HepG2 (cell line): ENCODE measurements around the gene MT1G. TPM values are rescaled to one million over a fixed set of nuclear protein-coding genes. Genes with fewer than 3 reads are reported as not detected.

ENCODE experiments used
- ADNP ChIP-seq: sonication (generic); formaldehyde crosslinking; IDR thresholded peaks from 2 replicates; pipeline ENCODE4 v1.4.0; 2020; ENCODE audit warnings: missing genetic modification reagents
- BCL6 ChIP-seq: IDR thresholded peaks from 2 replicates; pipeline ENCODE4 v1.6.1; 2016; ENCODE audit warnings: missing genetic modification reagents, missing compliant biosample characterization
- CAMTA2 ChIP-seq: sonication (generic); formaldehyde crosslinking; IDR thresholded peaks from 2 replicates; pipeline ENCODE4 v1.4.0; 2020; ENCODE audit warnings: mild to moderate bottlenecking, missing genetic modification reagents, borderline replicate concordance
- CEBPB ChIP-seq: IDR thresholded peaks from 2 replicates; pipeline ENCODE4 v1.6.1; 2011; ENCODE audit warnings: low read depth, low read length, improper control_type of control experiment, borderline replicate concordance
- CEBPG ChIP-seq: IDR thresholded peaks from 2 replicates; pipeline ENCODE4 v1.6.1; 2016
- ETV5 ChIP-seq: IDR thresholded peaks from 2 replicates; pipeline ENCODE4 v1.6.1; 2018; ENCODE audit warnings: missing biosample characterization, missing genetic modification reagents, inconsistent platforms, borderline replicate concordance
- FOXA3 ChIP-seq: IDR thresholded peaks from 2 replicates; pipeline ENCODE4 v1.6.1; 2016; ENCODE audit warnings: missing genetic modification reagents, missing compliant biosample characterization
- HNF4G ChIP-seq, 2 experiments: sonication (generic) in 1 of 2; formaldehyde crosslinking in 1 of 2; IDR thresholded peaks; 2 replicates each; pipeline versions ENCODE4 v1.4.0 to v1.6.1; 2011 to 2020; ENCODE audit warnings: borderline replicate concordance in 2 of 2, low read depth in 2 of 2, mild to moderate bottlenecking in 2 of 2, low read length in 1 of 2, missing genetic modification reagents in 1 of 2, moderate library complexity in 1 of 2
- RFX5 ChIP-seq: IDR thresholded peaks from 2 replicates; pipeline ENCODE4 v1.6.1; 2011; ENCODE audit warnings: low read depth, low read length, improper control_type of control experiment
- SOX13 ChIP-seq, 3 experiments: fragments of 450-650 bp in 1 of 3; sonication (generic) in 1 of 3; formaldehyde crosslinking in 1 of 3; IDR thresholded peaks in 2 of 3; conservative IDR thresholded peaks in 1 of 3; 2 replicates each; pipeline versions ENCODE4 v1.5.0 to v1.6.1; 2016 to 2020; ENCODE audit warnings: antibody characterized with exemption in 1 of 3, mild to moderate bottlenecking in 1 of 3, missing compliant biosample characterization in 1 of 3, missing genetic modification reagents in 1 of 3, moderate library complexity in 1 of 3
- SOX6 ChIP-seq, 2 experiments: fragments of 450-650 bp in 1 of 2; sonication (generic) in 1 of 2; formaldehyde crosslinking in 1 of 2; IDR thresholded peaks; 2 replicates each; pipeline versions ENCODE4 v1.4.0 to v1.6.1; 2017 to 2020; ENCODE audit warnings: antibody characterized with exemption in 1 of 2, mild to moderate bottlenecking in 1 of 2, missing genetic modification reagents in 1 of 2
- ZFP90 ChIP-seq: sonication (generic); formaldehyde crosslinking; IDR thresholded peaks from 2 replicates; pipeline ENCODE4 v1.8.0; 2022; ENCODE audit warnings: missing genetic modification reagents, mild to moderate bottlenecking, inconsistent platforms, borderline replicate concordance
- ZNF225 ChIP-seq: sonication (generic); formaldehyde crosslinking; IDR thresholded peaks from 2 replicates; pipeline ENCODE4 v1.4.0; 2020; ENCODE audit warnings: mild to moderate bottlenecking, missing genetic modification reagents
- ZNF30 ChIP-seq: sonication (generic); formaldehyde crosslinking; IDR thresholded peaks from 2 replicates; pipeline ENCODE4 v1.5.0; 2020; ENCODE audit warnings: mild to moderate bottlenecking, missing genetic modification reagents
- ZNF543 ChIP-seq: sonication (generic); formaldehyde crosslinking; IDR thresholded peaks from 2 replicates; pipeline ENCODE4 v1.4.0; 2020; ENCODE audit warnings: mild to moderate bottlenecking, missing genetic modification reagents
- ZNF598 ChIP-seq: sonication (generic); formaldehyde crosslinking; IDR thresholded peaks from 2 replicates; pipeline ENCODE4 v1.5.1; 2020; ENCODE audit warnings: mild to moderate bottlenecking, missing genetic modification reagents, borderline replicate concordance
- ZNF616 ChIP-seq: sonication (generic); formaldehyde crosslinking; IDR thresholded peaks from 2 replicates; pipeline ENCODE4 v1.5.0; 2020; ENCODE audit warnings: low read depth, mild to moderate bottlenecking, missing genetic modification reagents
- ZNF761 ChIP-seq: sonication (generic); formaldehyde crosslinking; conservative IDR thresholded peaks from 2 replicates; pipeline ENCODE4 v1.4.0; 2020; ENCODE audit warnings: mild to moderate bottlenecking, missing genetic modification reagents
- ZNF782 ChIP-seq: sonication (generic); formaldehyde crosslinking; IDR thresholded peaks from 2 replicates; pipeline ENCODE4 v1.4.0; 2020; ENCODE audit warnings: missing genetic modification reagents, mild to moderate bottlenecking, borderline replicate concordance
- ZSCAN22 ChIP-seq: sonication (generic); formaldehyde crosslinking; IDR thresholded peaks from 2 replicates; pipeline ENCODE4 v1.4.0; 2020; ENCODE audit warnings: mild to moderate bottlenecking, missing genetic modification reagents
- polyA plus RNA-seq, 8 experiments: library from polyadenylated mRNA; depleted of rRNA in 3 of 8; stranded (reverse) in 7 of 8; unstranded in 1 of 8; fragments of >200 nt; fragmentation: Illumina TruSeq in 4 of 8; extraction: Trizol in 4 of 8; gene quantifications; 2 replicates each; pipeline versions ENCODE4 v1.2.1 to v1.2.3, GENCODE V29; 2011 to 2016; ENCODE audit warnings: low read depth in 4 of 8, missing spikeins in 1 of 8, mixed read lengths in 1 of 8; ENCODE audit not compliant: insufficient read depth in 1 of 8
- total RNA-seq, 5 experiments: library from RNA; depleted of rRNA; stranded (reverse); fragments of >200 nt; fragmentation: Illumina TruSeq; extraction: Trizol; gene quantifications; 2 replicates each; pipeline ENCODE4 v1.2.3, GENCODE V29; 2016; ENCODE audit warnings: low read depth in 1 of 5
- TF ChIP-seq, protein P1 (sequence below): sonication (generic); formaldehyde crosslinking; IDR thresholded peaks from 2 replicates; pipeline ENCODE4 v1.8.0; 2022; ENCODE audit warnings: mild to moderate bottlenecking, missing genetic modification reagents, borderline replicate concordance
- TF ChIP-seq, protein P2 (sequence below): sonication (generic); formaldehyde crosslinking; conservative IDR thresholded peaks from 2 replicates; pipeline ENCODE4 v1.4.0; 2020; ENCODE audit warnings: missing genetic modification reagents
- TF ChIP-seq, protein P3 (sequence below): sonication (generic); formaldehyde crosslinking; IDR thresholded peaks from 2 replicates; pipeline ENCODE4 v1.4.0; 2020; ENCODE audit warnings: mild to moderate bottlenecking, missing genetic modification reagents
- TF ChIP-seq, protein P4 (sequence below): sonication (generic); formaldehyde crosslinking; IDR thresholded peaks from 2 replicates; pipeline ENCODE4 v1.4.0; 2020; ENCODE audit warnings: mild to moderate bottlenecking, missing genetic modification reagents

Gene MT1G
- total and polyA plus RNA-seq, 2 of the 13 experiments (the other 11 are each of a cell fraction or from before 2014, with no cell fraction given), result 3.6 to 377 TPM

DNA sequence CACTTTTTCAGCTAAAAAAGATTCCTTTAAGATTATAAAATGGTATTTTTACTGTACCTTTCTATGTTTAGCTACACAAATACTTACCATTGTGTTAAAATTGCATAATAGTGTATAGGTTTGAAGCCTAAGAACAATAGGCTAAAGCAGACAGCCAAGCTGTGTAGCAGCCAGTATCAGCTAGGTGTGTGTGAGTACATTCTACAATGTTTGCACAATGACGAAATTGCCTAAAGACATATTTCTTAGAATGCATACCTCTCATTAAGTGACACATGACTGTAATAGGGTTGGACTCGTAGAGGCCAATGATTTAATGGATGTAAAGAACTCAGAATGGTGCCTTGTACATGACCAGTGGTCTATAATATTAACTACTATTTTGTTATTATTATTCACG is 18.0 kb downstream of the MT1G start (continued):
- TF ChIP-seq, protein P1, sequence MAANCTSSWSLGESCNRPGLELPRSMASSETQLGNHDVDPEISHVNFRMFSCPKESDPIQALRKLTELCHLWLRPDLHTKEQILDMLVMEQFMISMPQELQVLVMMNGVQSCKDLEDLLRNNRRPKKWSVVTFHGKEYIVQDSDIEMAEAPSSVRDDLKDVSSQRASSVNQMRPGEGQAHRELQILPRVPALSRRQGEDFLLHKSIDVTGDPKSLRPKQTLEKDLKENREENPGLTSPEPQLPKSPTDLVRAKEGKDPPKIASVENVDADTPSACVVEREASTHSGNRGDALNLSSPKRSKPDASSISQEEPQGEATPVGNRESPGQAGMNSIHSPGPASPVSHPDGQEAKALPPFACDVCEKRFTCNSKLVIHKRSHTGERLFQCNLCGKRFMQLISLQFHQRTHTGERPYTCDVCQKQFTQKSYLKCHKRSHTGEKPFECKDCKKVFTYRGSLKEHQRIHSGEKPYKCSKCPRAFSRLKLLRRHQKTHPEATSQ (CRISPR knock-in tag), result no peak
- TF ChIP-seq ZNF225 (no peak), FOXA3 (CRISPR knock-in tag) (peak; percentile 34; the same call in 1 of the 2 replicates), ZNF543 (no peak), RFX5 (no peak), ZNF30 (CRISPR knock-in tag) (no peak), ZSCAN22 (CRISPR knock-in tag) (no peak), ZNF616 (CRISPR knock-in tag) (no peak), ETV5 (CRISPR knock-in tag) (no peak), ZNF782 (CRISPR knock-in tag) (no peak), ZFP90 (CRISPR knock-in tag) (no peak), HNF4G (IDR thresholded peaks at IDR 0.05; ENCODE audit: borderline replicate concordance, low read depth, low read length) (no peak), HNF4G (CRISPR knock-in tag; IDR thresholded peaks at IDR 0.05; ENCODE audit: borderline replicate concordance, low read depth) (no peak), SOX13 (IDR thresholded peaks at IDR 0.05) (no peak), SOX13 (CRISPR knock-in tag; conservative IDR thresholded peaks at IDR 0.05 in 1 of 2, IDR thresholded peaks at IDR 0.05 in 1 of 2) (peak in 1 of 2 experiments; percentile 66; a peak in 2 of 4 replicates), ZNF761 (no peak), ADNP (CRISPR knock-in tag) (no peak), BCL6 (CRISPR knock-in tag) (peak; percentile 86), CAMTA2 (CRISPR knock-in tag) (no peak), ZNF598 (CRISPR knock-in tag) (no peak), CEBPG (peak; percentile 41; the same call in 1 of the 2 replicates), CEBPB (peak; percentile 18; the same call in 1 of the 2 replicates), SOX6 (IDR thresholded peaks at IDR 0.05) (no peak), SOX6 (CRISPR knock-in tag; IDR thresholded peaks at IDR 0.05) (peak; percentile 33; the same call in 1 of the 2 replicates)
- TF ChIP-seq, protein P2, sequence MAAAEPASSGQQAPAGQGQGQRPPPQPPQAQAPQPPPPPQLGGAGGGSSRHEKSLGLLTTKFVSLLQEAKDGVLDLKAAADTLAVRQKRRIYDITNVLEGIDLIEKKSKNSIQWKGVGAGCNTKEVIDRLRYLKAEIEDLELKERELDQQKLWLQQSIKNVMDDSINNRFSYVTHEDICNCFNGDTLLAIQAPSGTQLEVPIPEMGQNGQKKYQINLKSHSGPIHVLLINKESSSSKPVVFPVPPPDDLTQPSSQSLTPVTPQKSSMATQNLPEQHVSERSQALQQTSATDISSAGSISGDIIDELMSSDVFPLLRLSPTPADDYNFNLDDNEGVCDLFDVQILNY (CRISPR knock-in tag), result no peak
- TF ChIP-seq, protein P3, sequence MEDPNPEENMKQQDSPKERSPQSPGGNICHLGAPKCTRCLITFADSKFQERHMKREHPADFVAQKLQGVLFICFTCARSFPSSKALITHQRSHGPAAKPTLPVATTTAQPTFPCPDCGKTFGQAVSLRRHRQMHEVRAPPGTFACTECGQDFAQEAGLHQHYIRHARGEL (CRISPR knock-in tag), result no peak
- TF ChIP-seq, protein P4, sequence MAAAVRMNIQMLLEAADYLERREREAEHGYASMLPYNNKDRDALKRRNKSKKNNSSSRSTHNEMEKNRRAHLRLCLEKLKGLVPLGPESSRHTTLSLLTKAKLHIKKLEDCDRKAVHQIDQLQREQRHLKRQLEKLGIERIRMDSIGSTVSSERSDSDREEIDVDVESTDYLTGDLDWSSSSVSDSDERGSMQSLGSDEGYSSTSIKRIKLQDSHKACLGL (CRISPR knock-in tag), result no peak
